Neural progenitor cell (in vitro differentiated cells): Measurements from ENCODE around the gene PRKCA.

Experiments
- EZH2phosphoT487 ChIP-seq: fragments of 200-600 bp; sonication (generic); IDR thresholded peaks from 2 replicates; pipeline ENCODE4 v1.6.1; 2017; ENCODE audit warnings: antibody characterized with exemption
- TF ChIP-seq, protein P1 (sequence below): fragments of 200-600 bp; sonication (generic); IDR thresholded peaks from 2 replicates; pipeline ENCODE4 v1.5.1; 2017; ENCODE audit warnings: antibody characterized with exemption, mild to moderate bottlenecking

- TF ChIP-seq, protein P1, sequence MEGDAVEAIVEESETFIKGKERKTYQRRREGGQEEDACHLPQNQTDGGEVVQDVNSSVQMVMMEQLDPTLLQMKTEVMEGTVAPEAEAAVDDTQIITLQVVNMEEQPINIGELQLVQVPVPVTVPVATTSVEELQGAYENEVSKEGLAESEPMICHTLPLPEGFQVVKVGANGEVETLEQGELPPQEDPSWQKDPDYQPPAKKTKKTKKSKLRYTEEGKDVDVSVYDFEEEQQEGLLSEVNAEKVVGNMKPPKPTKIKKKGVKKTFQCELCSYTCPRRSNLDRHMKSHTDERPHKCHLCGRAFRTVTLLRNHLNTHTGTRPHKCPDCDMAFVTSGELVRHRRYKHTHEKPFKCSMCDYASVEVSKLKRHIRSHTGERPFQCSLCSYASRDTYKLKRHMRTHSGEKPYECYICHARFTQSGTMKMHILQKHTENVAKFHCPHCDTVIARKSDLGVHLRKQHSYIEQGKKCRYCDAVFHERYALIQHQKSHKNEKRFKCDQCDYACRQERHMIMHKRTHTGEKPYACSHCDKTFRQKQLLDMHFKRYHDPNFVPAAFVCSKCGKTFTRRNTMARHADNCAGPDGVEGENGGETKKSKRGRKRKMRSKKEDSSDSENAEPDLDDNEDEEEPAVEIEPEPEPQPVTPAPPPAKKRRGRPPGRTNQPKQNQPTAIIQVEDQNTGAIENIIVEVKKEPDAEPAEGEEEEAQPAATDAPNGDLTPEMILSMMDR: no peak
- no peak for TF ChIP-seq EZH2phosphoT487
Observed at GRCh38 chr17:66493283-66494019, 191.0 kb downstream of the PRKCA start.
